Naive thymus-derived CD4-positive, alpha-beta T cell (primary cell): ENCODE measurements around the gene LRRC15. TPM values are rescaled to one million over a fixed set of nuclear protein-coding genes. Genes with fewer than 3 reads are reported as not detected.

ENCODE experiments used
- ATAC-seq: fragments of 150-1000 bp; cut with Tn5 transposase; 2 replicates; pipeline ENCODE4 v1.10.0; 2021; ENCODE audit warnings: mild to moderate bottlenecking, moderate library complexity
- CTCF ChIA-PET: fragments of 350-600 bp; sonication (Branson Sonifier 250); formaldehyde crosslinking; loops from one replicate; lab custom pipeline; 2021; ENCODE audit warnings: antibody characterized with exemption; lab: Charles Lee
- POLR2A ChIA-PET: fragments of 350-600 bp; sonication (Branson Sonifier 250); formaldehyde crosslinking; loops from one replicate; lab custom pipeline; 2021; ENCODE audit warnings: antibody characterized with exemption, inconsistent platforms; lab: Charles Lee
- DNase-seq, 9 donors: peaks; one replicate each; pipeline versions ENCODE4 v3.0.0 to v3.0.0-alpha.2; 2020 to 2022; ENCODE audit warnings: mixed read lengths in 1 of 9
- H3K27ac ChIP-seq: one replicate; pipeline ENCODE4 v1.7.0; 2013; ENCODE audit warnings: mild to moderate bottlenecking, low read depth, low read length, moderate library complexity
- H3K27me3 ChIP-seq, 2 donors: one replicate each; pipeline ENCODE4 v1.7.0; 2013; ENCODE audit warnings: low read length in 2 of 2, mild to moderate bottlenecking in 2 of 2, moderate library complexity in 2 of 2; ENCODE audit not compliant: control insufficient read depth in 2 of 2, insufficient read depth in 2 of 2
- H3K36me3 ChIP-seq, 3 experiments: 1 replicate in 2 of 3; 2 replicates in 1 of 3; pipeline ENCODE4 v1.7.0; 2013; ENCODE audit warnings: low read length in 3 of 3, mild to moderate bottlenecking in 3 of 3, moderate library complexity in 1 of 3; ENCODE audit not compliant: insufficient read depth in 3 of 3, control insufficient read depth in 2 of 3
- H3K4me1 ChIP-seq, 2 donors: one replicate each; pipeline ENCODE4 v1.7.0; 2013; ENCODE audit warnings: low read length in 2 of 2, mild to moderate bottlenecking in 2 of 2, moderate library complexity in 1 of 2; ENCODE audit not compliant: control insufficient read depth in 2 of 2, insufficient read depth in 2 of 2
- H3K4me3 ChIP-seq: 2 replicates; pipeline ENCODE4 v1.7.0; 2013; ENCODE audit warnings: mild to moderate bottlenecking, low read length
- H3K9me3 ChIP-seq, 3 experiments: 1 replicate in 2 of 3; 2 replicates in 1 of 3; pipeline ENCODE4 v1.7.0; 2013; ENCODE audit warnings: low read length in 3 of 3; ENCODE audit not compliant: control insufficient read depth in 2 of 3
- H3K27ac Mint-ChIP-seq, 9 donors: one replicate each; pipeline ENCODE4 v1.8.0; 2020 to 2022; ENCODE audit warnings: mixed read lengths in 9 of 9, mild to moderate bottlenecking in 8 of 9, moderate library complexity in 5 of 9, inconsistent platforms in 2 of 9
- H3K27me3 Mint-ChIP-seq, 5 donors: one replicate each; pipeline ENCODE4 v1.8.0; 2021 to 2022; ENCODE audit warnings: mixed read lengths in 5 of 5, mild to moderate bottlenecking in 1 of 5
- H3K36me3 Mint-ChIP-seq, 5 donors: one replicate each; pipeline ENCODE4 v1.8.0; 2020 to 2022; ENCODE audit warnings: mixed read lengths in 5 of 5, mild to moderate bottlenecking in 3 of 5, inconsistent platforms in 1 of 5
- H3K4me1 Mint-ChIP-seq, 7 donors: one replicate each; pipeline ENCODE4 v1.8.0; 2020 to 2022; ENCODE audit warnings: mixed read lengths in 7 of 7, mild to moderate bottlenecking in 3 of 7, inconsistent platforms in 1 of 7
- H3K4me3 Mint-ChIP-seq, 10 donors: one replicate each; pipeline ENCODE4 v1.8.0; 2020 to 2022; ENCODE audit warnings: mild to moderate bottlenecking in 10 of 10, mixed read lengths in 10 of 10, moderate library complexity in 6 of 10, inconsistent platforms in 2 of 10
- H3K9me3 Mint-ChIP-seq, 11 donors: one replicate each; pipeline ENCODE4 v1.8.0; 2020 to 2022; ENCODE audit warnings: mixed read lengths in 11 of 11, mild to moderate bottlenecking in 4 of 11, inconsistent platforms in 1 of 11, moderate library complexity in 1 of 11
- intact Hi-C, 2 donors: fragments of 100-400 bp; cut with micrococcal nuclease; formaldehyde crosslinking; loops; one replicate each; pipeline ENCODE4 v1.15.1; 2023
- polyA plus RNA-seq, 2 donors: library from polyadenylated mRNA; unstranded; fragments of 300-500 nt; fragmentation: Illumina TruSeq; gene quantifications; one replicate each; pipeline ENCODE4 v1.2.3, GENCODE V29; 2021
- total RNA-seq, 6 experiments: library from RNA in 5 of 6; stranded (reverse) in 5 of 6; gene quantifications; 1 replicate in 5 of 6; 2 replicates in 1 of 6; pipeline ENCODE4 v1.2.3 and lab custom pipeline; 2021 to 2026

Gene LRRC15
- total and polyA plus RNA-seq, 7 experiments from 2014 or later, result not detected

GRCh38 chr3:194354315-194354714 lies 15.2 kb downstream of the LRRC15 start:
- CTCF ChIA-PET, result interaction anchor here (0.7 kb wide), 1 partner anchor 60 kb away, joined by 3 read pairs; no protein-coding TSS in a partner anchor
- H3K27ac Mint-ChIP-seq, result no peak overlapping the region

GRCh38 chr3:194352667-194353246 lies 16.8 kb downstream of the LRRC15 start:
- H3K9me3 ChIP-seq, result no peaks in the 10 kb centered on the region
- peak; percentile 16 for ATAC-seq
- H3K27ac Mint-ChIP-seq, result no peak overlapping the region
- H3K27me3 Mint-ChIP-seq, result no peaks in the 10 kb centered on the region
- no peaks in the 10 kb centered on the region for H3K36me3 Mint-ChIP-seq
- no peaks in the 10 kb centered on the region for H3K9me3 Mint-ChIP-seq
- no peaks in the 10 kb centered on the region for H3K27me3 ChIP-seq
- H3K36me3 ChIP-seq, result no peaks in the 10 kb centered on the region
- ChIA-PET CTCF (no interaction called here), POLR2A (no interaction called here)
- no peak overlapping the region for H3K4me3 ChIP-seq
- H3K4me1 ChIP-seq, result no peaks in the 10 kb centered on the region
- H3K27ac ChIP-seq, result no peak overlapping the region
- no peak for DNase-seq
- H3K4me3 Mint-ChIP-seq, result no peak overlapping the region
- H3K4me1 Mint-ChIP-seq, result peaks cover 0 to 16% (median 4%) of the 10 kb centered on the region in 7 donors
- intact Hi-C loops, result no loop called here

More at GRCh38 chr3:194354315-194354714, 15.2 kb downstream of the LRRC15 start:
- POLR2A ChIA-PET, result no interaction called here
- H3K27me3 Mint-ChIP-seq, result peaks cover 0 to 7% (median 0%) of the 10 kb centered on the region in 5 donors
- H3K4me1 Mint-ChIP-seq, result peaks cover 0 to 16% (median 4%) of the 10 kb centered on the region in 7 donors
- no peak overlapping the region for H3K4me3 ChIP-seq
- DNase-seq, result no peak
- H3K9me3 ChIP-seq, result no peaks in the 10 kb centered on the region
- no peaks in the 10 kb centered on the region for H3K4me1 ChIP-seq
- no peaks in the 10 kb centered on the region for H3K36me3 Mint-ChIP-seq
- ATAC-seq, result no peak
- H3K27me3 ChIP-seq, result no peaks in the 10 kb centered on the region
- H3K9me3 Mint-ChIP-seq, result no peaks in the 10 kb centered on the region
- no peak overlapping the region for H3K4me3 Mint-ChIP-seq
- intact Hi-C loops, result no loop called here
- H3K27ac ChIP-seq, result no peak overlapping the region
- H3K36me3 ChIP-seq, result no peaks in the 10 kb centered on the region

- Mint-ChIP-seq H3K4me1 (peaks cover 0 to 16% (median 4%) of the 10 kb centered on the region in 7 donors), H3K9me3 (no peaks in the 10 kb centered on the region), H3K27ac (no peak overlapping the region), H3K4me3 (no peak overlapping the region), H3K36me3 (no peaks in the 10 kb centered on the region), H3K27me3 (no peaks in the 10 kb centered on the region)
- Histone ChIP-seq H3K27ac (no peak overlapping the region), H3K4me3 (no peak overlapping the region), H3K27me3 (no peaks in the 10 kb centered on the region), H3K9me3 (no peaks in the 10 kb centered on the region), H3K4me1 (no peaks in the 10 kb centered on the region), H3K36me3 (no peaks in the 10 kb centered on the region)
- ChIA-PET POLR2A (no interaction called here), CTCF (no interaction called here)
- ATAC-seq (peak; percentile 26), DNase-seq (no peak)
- intact Hi-C loops, result no loop called here
These were observed 17.5 kb downstream of the LRRC15 start for GRCh38 chr3:194351952-194352536.

- Histone ChIP-seq H3K4me3 (no peak within 1 kb of the TSS), H3K36me3 (no peaks in the 10 kb centered on the region), H3K4me1 (no peaks in the 10 kb centered on the region), H3K27ac (no peak within 1 kb of the TSS), H3K9me3 (no peaks in the 10 kb centered on the region), H3K27me3 (no peaks in the 10 kb centered on the region)
- intact Hi-C loops, result no loop called here
- ChIA-PET CTCF (interaction anchor here (0.7 kb wide), 1 partner anchor 51 kb away, joined by 5 read pairs; no protein-coding TSS in a partner anchor), POLR2A (interaction anchor here (0.6 kb wide), 1 partner anchor 60 kb away, joined by 6 read pairs; no protein-coding TSS in a partner anchor)
- Mint-ChIP-seq H3K36me3 (no peaks in the 10 kb centered on the region), H3K4me3 (no peak within 1 kb of the TSS), H3K4me1 (peaks cover 0 to 16% (median 4%) of the 10 kb centered on the region in 7 donors), H3K9me3 (no peaks in the 10 kb centered on the region), H3K27me3 (no peaks in the 10 kb centered on the region), H3K27ac (peak within 1 kb of the TSS in 1 of 9 donors; percentile 36)
- DNase-seq (no peak), ATAC-seq (no peak)
These were observed 18.4 kb downstream of the LRRC15 start, which contains the start of gene CPN2 for GRCh38 chr3:194351080-194351672. Gene CPN2 (minus strand): TSS chr3:194351328. CDS start chr3:194342702, 8,626 bp downstream.

GRCh38 chr3:194350726-194351071 lies 18.8 kb downstream of the LRRC15 start:
- CTCF ChIA-PET, result interaction anchor here (0.7 kb wide), 1 partner anchor 52 kb away, joined by 5 read pairs; no protein-coding TSS in a partner anchor
- no peak overlapping the region for H3K4me3 ChIP-seq
- Mint-ChIP-seq H3K36me3 (no peaks in the 10 kb centered on the region), H3K4me3 (no peak overlapping the region), H3K27me3 (no peaks in the 10 kb centered on the region), H3K4me1 (peaks cover 0 to 14% (median 2%) of the 10 kb centered on the region in 7 donors), H3K27ac (no peak overlapping the region), H3K9me3 (no peaks in the 10 kb centered on the region)
- POLR2A ChIA-PET, result interaction anchor here (0.6 kb wide), 1 partner anchor 61 kb away, joined by 6 read pairs; no protein-coding TSS in a partner anchor
- no peak overlapping the region for H3K27ac ChIP-seq
- intact Hi-C loops, result no loop called here
- no peak for ATAC-seq
- H3K9me3 ChIP-seq, result no peaks in the 10 kb centered on the region
- no peaks in the 10 kb centered on the region for H3K27me3 ChIP-seq
- no peak for DNase-seq
- no peaks in the 10 kb centered on the region for H3K4me1 ChIP-seq
- no peaks in the 10 kb centered on the region for H3K36me3 ChIP-seq

- Mint-ChIP-seq H3K4me1 (peaks cover 0 to 5% (median 0%) of the 10 kb centered on the region in 7 donors), H3K27me3 (peaks cover 0 to 7% (median 0%) of the 10 kb centered on the region in 5 donors), H3K4me3 (no peak overlapping the region), H3K27ac (no peak overlapping the region), H3K36me3 (no peaks in the 10 kb centered on the region), H3K9me3 (no peaks in the 10 kb centered on the region)
- ATAC-seq (no peak), DNase-seq (no peak)
- Histone ChIP-seq H3K4me1 (no peaks in the 10 kb centered on the region), H3K36me3 (no peaks in the 10 kb centered on the region), H3K27me3 (no peaks in the 10 kb centered on the region), H3K4me3 (no peak overlapping the region), H3K9me3 (no peaks in the 10 kb centered on the region), H3K27ac (no peak overlapping the region)
- ChIA-PET POLR2A (no interaction called here), CTCF (no interaction called here)
- intact Hi-C loops, result no loop called here
These were observed 21.2 kb downstream of the LRRC15 start for GRCh38 chr3:194348354-194348753.
